ENCODE results near the gene POLG. TPM values are rescaled to one million over a fixed set of nuclear protein-coding genes. Genes with fewer than 3 reads are reported as not detected.

Gene POLG
- polyA plus RNA-seq, 1 donor from 2014 or later = 47.9 TPM

GRCh38 chr15:89376388-89376787 lies 41.8 kb upstream of the POLG start:
- Histone ChIP-seq H3K9ac (ENCODE audit: low read length) (no peak overlapping the region), H3K9me3 (ENCODE audit: low read length) (no peaks in the 10 kb centered on the region), H4K20me1 (ENCODE audit: insufficient read depth) (no peaks in the 10 kb centered on the region), H3K4me3 (ENCODE audit: low read length) (no peak overlapping the region), H3K4me2 (ENCODE audit: low read length) (no peak overlapping the region), H3K9me2 (ENCODE audit: insufficient read depth, low read length) (no peaks in the 10 kb centered on the region), H3K79me2 (replicated peaks; ENCODE audit: insufficient read depth, low read length) (peaks cover 55% of the 10 kb centered on the region), H3F3A (ENCODE audit: insufficient read depth, low read length, poor library complexity, severe bottlenecking) (no peaks in the 10 kb centered on the region), H3K27me3 (ENCODE audit: insufficient read depth, low read depth, low read length) (peaks cover 61% of the 10 kb centered on the region), H3K36me3 (ENCODE audit: insufficient read depth, low read length) (no peaks in the 10 kb centered on the region), H3K27ac (ENCODE audit: low read length) (no peak overlapping the region), H2AFZ (ENCODE audit: low read depth, low read length) (no peak overlapping the region)
- TF ChIP-seq CTCF (IDR thresholded peaks at IDR 0.05; ENCODE audit: poor library complexity, severe bottlenecking) (no peak), MXI1 (conservative IDR thresholded peaks at IDR 0.05; ENCODE audit: poor library complexity, severe bottlenecking) (no peak), RAD21 (conservative IDR thresholded peaks at IDR 0.05) (no peak), TAF1 (IDR thresholded peaks at IDR 0.05; ENCODE audit: low read depth) (no peak), EZH2 (IDR thresholded peaks at IDR 0.05; ENCODE audit: borderline replicate concordance, insufficient read depth, low read length, poor library complexity, severe bottlenecking) (no peak), REST (IDR thresholded peaks at IDR 0.05; ENCODE audit: borderline replicate concordance) (no peak), SMC3 (conservative IDR thresholded peaks at IDR 0.05; ENCODE audit: poor library complexity) (no peak), EP300 (conservative IDR thresholded peaks at IDR 0.05; ENCODE audit: poor library complexity, severe bottlenecking) (no peak), POLR2AphosphoS5 (IDR thresholded peaks at IDR 0.05) (no peak)

GRCh38 chr15:89375093-89376005 lies 40.7 kb upstream of the POLG start:
- Histone ChIP-seq H3K9me2 (ENCODE audit: insufficient read depth, low read length) (no peaks in the 10 kb centered on the region), H2AFZ (ENCODE audit: low read depth, low read length) (no peak overlapping the region), H3F3A (ENCODE audit: insufficient read depth, low read length, poor library complexity, severe bottlenecking) (no peaks in the 10 kb centered on the region), H3K36me3 (ENCODE audit: insufficient read depth, low read length) (no peaks in the 10 kb centered on the region), H3K4me3 (ENCODE audit: low read length) (no peak overlapping the region), H4K20me1 (ENCODE audit: insufficient read depth) (no peaks in the 10 kb centered on the region), H3K9ac (ENCODE audit: low read length) (no peak overlapping the region), H3K79me2 (replicated peaks; ENCODE audit: insufficient read depth, low read length) (peaks cover 66% of the 10 kb centered on the region), H3K9me3 (ENCODE audit: low read length) (no peaks in the 10 kb centered on the region), H3K27ac (ENCODE audit: low read length) (no peak overlapping the region), H3K27me3 (ENCODE audit: insufficient read depth, low read depth, low read length) (peaks cover 70% of the 10 kb centered on the region), H3K4me2 (ENCODE audit: low read length) (no peak overlapping the region)
- TF ChIP-seq RAD21 (conservative IDR thresholded peaks at IDR 0.05) = no peak
- TF ChIP-seq CTCF (IDR thresholded peaks at IDR 0.05; ENCODE audit: poor library complexity, severe bottlenecking) = no peak

Measured in neural cell (in vitro differentiated cells).